Neural progenitor cell (in vitro differentiated cells): ENCODE measurements around the gene STAG1.

Source experiments
- CTCF ChIP-seq: fragments of 200-600 bp; sonication (generic); IDR thresholded peaks from 2 replicates; pipeline ENCODE4 v1.5.1; 2017; ENCODE audit warnings: antibody characterized with exemption, mild to moderate bottlenecking
- EZH2 ChIP-seq: fragments of 200-600 bp; sonication (generic); IDR thresholded peaks from 2 replicates; pipeline ENCODE4 v1.6.1; 2017; ENCODE audit warnings: antibody characterized with exemption, mild to moderate bottlenecking, moderate library complexity
- EZH2phosphoT487 ChIP-seq: fragments of 200-600 bp; sonication (generic); IDR thresholded peaks from 2 replicates; pipeline ENCODE4 v1.6.1; 2017; ENCODE audit warnings: antibody characterized with exemption

DNA sequence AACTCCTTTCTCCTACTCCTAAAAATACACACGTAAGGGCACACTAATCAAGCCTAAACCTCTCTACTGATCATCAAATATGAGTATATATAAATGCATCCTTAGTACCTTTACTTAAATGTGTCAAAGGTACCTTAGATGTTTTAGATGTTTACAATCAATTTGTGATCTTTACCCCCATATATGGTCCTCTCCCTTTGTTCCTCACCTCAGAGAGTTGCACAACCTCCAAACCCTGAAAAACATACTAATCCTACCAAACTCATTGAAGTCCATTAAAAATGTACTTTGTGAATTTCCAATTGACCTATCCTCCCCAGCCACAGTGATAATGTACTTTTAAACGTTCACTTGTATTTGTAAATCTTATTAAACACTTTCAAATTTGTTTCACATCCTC lies 249.1 kb downstream of the STAG1 start:
- TF ChIP-seq EZH2 (no peak), EZH2phosphoT487 (no peak), CTCF (no peak)
